OCI-LY1 (cell line): Measurements from ENCODE around the gene DTNBP1.
A peak's percentile ranks its signal among the peaks of the same experiment; 100 is the strongest.

Experiments used
- H2AFZ ChIP-seq: fragments of 200-600 bp; sonication (generic), shearing (Covaris generic); 2 replicates; pipeline ENCODE4 v1.6.0; 2014; ENCODE audit warnings: antibody characterized with exemption, mild to moderate bottlenecking, low read length
- H3F3A ChIP-seq: fragments of 200-600 bp; sonication (generic), shearing (Covaris generic); 2 replicates; pipeline ENCODE4 v1.6.0; 2014; ENCODE audit warnings: mild to moderate bottlenecking, antibody characterized with exemption, low read length, moderate library complexity; ENCODE audit not compliant: insufficient read depth
- H3K27ac ChIP-seq: fragments of 200-600 bp; sonication (generic); 2 replicates; pipeline ENCODE4 v1.5.1; 2014; ENCODE audit warnings: low read length, mixed run types, mild to moderate bottlenecking, low read depth; ENCODE audit not compliant: poor library complexity, severe bottlenecking
- H3K27me3 ChIP-seq: fragments of 200-600 bp; sonication (generic); 2 replicates; pipeline ENCODE4 v1.6.0; 2014; ENCODE audit warnings: antibody characterized with exemption, mild to moderate bottlenecking, low read length, moderate library complexity; ENCODE audit not compliant: insufficient read depth
- H3K36me3 ChIP-seq: fragments of 200-600 bp; sonication (generic); 2 replicates; pipeline ENCODE4 v1.6.1; 2014; ENCODE audit warnings: mild to moderate bottlenecking, antibody characterized with exemption, low read length, moderate library complexity, mixed read lengths; ENCODE audit not compliant: insufficient read depth
- H3K4me1 ChIP-seq: fragments of 200-600 bp; sonication (generic); 2 replicates; pipeline ENCODE4 v1.5.1; 2014; ENCODE audit warnings: mild to moderate bottlenecking, low read length, moderate library complexity; ENCODE audit not compliant: insufficient read depth, severe bottlenecking
- H3K4me2 ChIP-seq: fragments of 200-600 bp; sonication (generic), shearing (Covaris generic); 2 replicates; pipeline ENCODE4 v1.6.1; 2014; ENCODE audit warnings: low read length
- H3K4me3 ChIP-seq: fragments of 200-600 bp; sonication (generic); 2 replicates; pipeline ENCODE4 v1.5.1; 2014; ENCODE audit warnings: low read length, low read depth, mild to moderate bottlenecking, mixed read lengths; ENCODE audit not compliant: poor library complexity, severe bottlenecking
- H3K79me2 ChIP-seq: fragments of 200-600 bp; shearing (Covaris generic); 2 replicates; pipeline ENCODE4 v1.6.1; 2016; ENCODE audit warnings: mixed run types, low read length, mixed read lengths; ENCODE audit not compliant: insufficient read depth
- H3K9ac ChIP-seq: fragments of 200-600 bp; sonication (generic), shearing (Covaris generic); 2 replicates; pipeline ENCODE4 v1.6.1; 2014; ENCODE audit warnings: mild to moderate bottlenecking, low read length, mixed read lengths
- H3K9me2 ChIP-seq: fragments of 200-600 bp; sonication (generic), shearing (Covaris generic); 2 replicates; pipeline ENCODE4 v1.6.1; 2014; ENCODE audit warnings: low read depth, mild to moderate bottlenecking, low read length, mixed read lengths
- H3K9me3 ChIP-seq: fragments of 200-600 bp; shearing (Covaris generic); 2 replicates; pipeline ENCODE4 v1.6.1; 2014; ENCODE audit warnings: low read length, mixed read lengths
- H4K20me1 ChIP-seq: fragments of 200-600 bp; sonication (generic), shearing (Covaris generic); 2 replicates; pipeline ENCODE4 v1.6.0; 2016; ENCODE audit warnings: mild to moderate bottlenecking, low read length; ENCODE audit not compliant: insufficient read depth
- CTCF ChIP-seq: fragments of 200-600 bp; sonication (generic), shearing (Covaris generic); IDR thresholded peaks from 2 replicates; pipeline ENCODE4 v1.5.1; 2017; ENCODE audit warnings: mild to moderate bottlenecking, antibody characterized with exemption, low read length, moderate library complexity, mixed read lengths
- EZH2 ChIP-seq: fragments of 200-600 bp; sonication (generic), shearing (Covaris generic); IDR thresholded peaks from 2 replicates; pipeline ENCODE4 v1.8.0; 2017; ENCODE audit warnings: borderline replicate concordance, mixed run types, mild to moderate bottlenecking, antibody characterized with exemption, low read length, moderate library complexity, mixed read lengths

DTNBP1 gene

GRCh38 chr6:15513131-15513771 is 149.6 kb downstream of the DTNBP1 start:
- no peaks in the 10 kb centered on the region for H4K20me1 ChIP-seq
- H3F3A ChIP-seq = no peaks in the 10 kb centered on the region
- H3K27me3 ChIP-seq = no peaks in the 10 kb centered on the region
- H3K9ac ChIP-seq = no peak overlapping the region
- H3K9me2 ChIP-seq = no peaks in the 10 kb centered on the region
- H3K4me3 ChIP-seq = no peak overlapping the region
- H3K79me2 ChIP-seq = no peaks in the 10 kb centered on the region
- H3K4me2 ChIP-seq = no peak overlapping the region
- TF ChIP-seq EZH2 (no peak), CTCF (no peak)
- H3K36me3 ChIP-seq = no peaks in the 10 kb centered on the region
- H3K27ac ChIP-seq = no peak overlapping the region
- H3K9me3 ChIP-seq = no peaks in the 10 kb centered on the region
- no peak overlapping the region for H2AFZ ChIP-seq
- peaks cover 18% of the 10 kb centered on the region for H3K4me1 ChIP-seq

- Histone ChIP-seq H3K27ac (no peak overlapping the region), H2AFZ (no peak overlapping the region), H3K27me3 (no peaks in the 10 kb centered on the region), H3K79me2 (no peaks in the 10 kb centered on the region), H3K9me2 (no peaks in the 10 kb centered on the region), H3K9ac (no peak overlapping the region), H3K4me2 (no peak overlapping the region), H3K9me3 (no peaks in the 10 kb centered on the region), H3K36me3 (no peaks in the 10 kb centered on the region), H4K20me1 (no peaks in the 10 kb centered on the region), H3F3A (no peaks in the 10 kb centered on the region), H3K4me3 (no peak overlapping the region), H3K4me1 (peaks cover 18% of the 10 kb centered on the region)
- TF ChIP-seq CTCF (no peak), EZH2 (no peak)
Observed at GRCh38 chr6:15512721-15513120, 150.1 kb downstream of the DTNBP1 start.

GRCh38 chr6:15512126-15512525 is 150.7 kb downstream of the DTNBP1 start:
- no peaks in the 10 kb centered on the region for H3K27me3 ChIP-seq
- peaks cover 18% of the 10 kb centered on the region for H3K4me1 ChIP-seq
- H3K4me3 ChIP-seq = no peak overlapping the region
- H3K27ac ChIP-seq = no peak overlapping the region
- H3K9me3 ChIP-seq = no peaks in the 10 kb centered on the region
- H2AFZ ChIP-seq = no peak overlapping the region
- TF ChIP-seq EZH2 (no peak), CTCF (peak; percentile 43; the same call in 1 of the 2 replicates)
- no peak overlapping the region for H3K4me2 ChIP-seq
- H3K79me2 ChIP-seq = no peaks in the 10 kb centered on the region
- H4K20me1 ChIP-seq = no peaks in the 10 kb centered on the region
- H3K9me2 ChIP-seq = no peaks in the 10 kb centered on the region
- H3K36me3 ChIP-seq = no peaks in the 10 kb centered on the region
- H3F3A ChIP-seq = no peaks in the 10 kb centered on the region
- H3K9ac ChIP-seq = no peak overlapping the region
